A549 (cell line): Measurements from ENCODE around the gene HDAC3. TPM values are rescaled to one million over a fixed set of nuclear protein-coding genes. Genes with fewer than 3 reads are reported as not detected.

Experiments
- ATAC-seq, 2 experiments: fragments of 200-7000 bp in 1 of 2; fragments of >200 bp in 1 of 2; cut with Nextera tagmentation in 1 of 2; cut with Tn5 transposase in 1 of 2; 3 replicates each; pipeline versions ENCODE4 v1.8.0 to v1.9.1; 2018 to 2020; ENCODE audit warnings: mild to moderate bottlenecking in 1 of 2, moderate library complexity in 1 of 2
- CTCF ChIA-PET: fragments of 300-600 bp; sonication (Branson Sonifier 250); formaldehyde crosslinking; extraction: SDS; loops from one replicate; lab custom pipeline; 2021; ENCODE audit warnings: antibody characterized with exemption, inconsistent platforms; lab: Yijun Ruan, JAX
- POLR2A ChIA-PET: fragments of 350-600 bp; formaldehyde crosslinking; extraction: SDS; loops from one replicate; lab custom pipeline; 2021; ENCODE audit warnings: antibody characterized with exemption, inconsistent platforms; lab: Yijun Ruan, JAX
- DNase-seq, 2 experiments: peaks; one replicate each; pipeline versions ENCODE4 v3.0.0 to v3.0.0-alpha.2; 2011 to 2016; ENCODE audit warnings: low read depth in 1 of 2, low spot score in 1 of 2
- FAIRE-seq: peaks from 2 replicates; lab custom pipeline; 2011; peaks lifted over from hg19 to GRCh38; lab: Jason Lieb, UNC
- H3K27ac ChIP-seq, 2 experiments: fragments of >200 bp; sonication (Bioruptor Twin); formaldehyde crosslinking; 3 replicates each; pipeline ENCODE4 v1.5.1; 2016 to 2017
- H3K4me1 ChIP-seq: fragments of >200 bp; sonication (Bioruptor Twin); formaldehyde crosslinking; 3 replicates; pipeline ENCODE4 v1.6.1; 2016
- H3K4me2 ChIP-seq: fragments of >200 bp; sonication (Bioruptor Twin); formaldehyde crosslinking; 3 replicates; pipeline ENCODE4 v1.6.1; 2016
- H3K4me3 ChIP-seq: fragments of >200 bp; sonication (Bioruptor Twin); formaldehyde crosslinking; 3 replicates; pipeline ENCODE4 v1.5.1; 2016
- H3K9me3 ChIP-seq: fragments of >200 bp; sonication (Bioruptor Twin); formaldehyde crosslinking; 3 replicates; pipeline ENCODE4 v1.6.1; 2016
- CBX8 ChIP-seq: fragments of 200-600 bp; sonication (generic); IDR thresholded peaks from 2 replicates; pipeline ENCODE4 v1.6.1; 2016
- EHF ChIP-seq: fragments of 250-450 bp; sonication (Bioruptor Pico); IDR thresholded peaks from 2 replicates; pipeline ENCODE4 v1.5.0; 2020; ENCODE audit warnings: mild to moderate bottlenecking
- EP300 ChIP-seq, 2 experiments: fragments of >200 bp; sonication (Bioruptor Twin); formaldehyde crosslinking; IDR thresholded peaks; 2 replicates in 1 of 2; 3 replicates in 1 of 2; pipeline ENCODE4 v1.6.1; 2016 to 2017
- FOSL2 ChIP-seq, 2 experiments: fragments of 450-650 bp in 1 of 2; fragments of >200 bp in 1 of 2; sonication (Bioruptor Twin) in 1 of 2; formaldehyde crosslinking; IDR thresholded peaks; 2 replicates each; pipeline versions ENCODE4 v1.5.0 to v1.6.1; 2016 to 2020; ENCODE audit warnings: mild to moderate bottlenecking in 1 of 2, moderate library complexity in 1 of 2
- FOXS1 ChIP-seq: fragments of 250-450 bp; sonication (Bioruptor Pico); IDR thresholded peaks from 2 replicates; pipeline ENCODE4 v1.5.0; 2020; ENCODE audit warnings: mild to moderate bottlenecking, moderate library complexity
- GATA3 ChIP-seq: IDR thresholded peaks from 2 replicates; pipeline ENCODE4 v1.6.1; 2012; ENCODE audit warnings: borderline replicate concordance
- HDAC2 ChIP-seq: fragments of 200-600 bp; sonication (generic); IDR thresholded peaks from 2 replicates; pipeline ENCODE4 v1.6.1; 2016
- HOXA7 ChIP-seq: fragments of 250-450 bp; sonication (Bioruptor Pico); IDR thresholded peaks from 2 replicates; pipeline ENCODE4 v1.5.0; 2020; ENCODE audit warnings: mild to moderate bottlenecking, moderate library complexity
- JUN ChIP-seq, 2 experiments: fragments of >200 bp; sonication (Bioruptor Twin); formaldehyde crosslinking; IDR thresholded peaks; 2 replicates in 1 of 2; 3 replicates in 1 of 2; pipeline ENCODE4 v1.6.1; 2016 to 2017
- JUNB ChIP-seq: fragments of >200 bp; sonication (Bioruptor Twin); formaldehyde crosslinking; IDR thresholded peaks from 2 replicates; pipeline ENCODE4 v1.6.1; 2016
- MAFK ChIP-seq: fragments of 450-650 bp; IDR thresholded peaks from 2 replicates; pipeline ENCODE4 v1.6.1; 2014; ENCODE audit not compliant: partially characterized antibody
- NFE2L2 ChIP-seq: fragments of 150-350 bp; conservative IDR thresholded peaks from 2 replicates; pipeline ENCODE4 v1.6.1; 2014; ENCODE audit warnings: low read length
- NPAS2 ChIP-seq: fragments of 250-450 bp; sonication (Bioruptor Pico); IDR thresholded peaks from 2 replicates; pipeline ENCODE4 v1.8.0; 2022; ENCODE audit warnings: mild to moderate bottlenecking, moderate library complexity, borderline replicate concordance
- PHF8 ChIP-seq: fragments of 200-600 bp; sonication (generic); IDR thresholded peaks from 2 replicates; pipeline ENCODE4 v1.6.1; 2016; ENCODE audit warnings: low read depth, mild to moderate bottlenecking, antibody characterized with exemption, moderate library complexity, borderline replicate concordance
- POLR2A ChIP-seq: IDR thresholded peaks from 2 replicates; pipeline ENCODE4 v1.6.1; 2012; ENCODE audit warnings: mild to moderate bottlenecking, low read length
- RNF2 ChIP-seq: fragments of 200-600 bp; sonication (generic); IDR thresholded peaks from 2 replicates; pipeline ENCODE4 v1.6.1; 2016; ENCODE audit warnings: low read depth, mild to moderate bottlenecking, antibody characterized with exemption, moderate library complexity, borderline replicate concordance
- TFCP2L1 ChIP-seq: fragments of 250-450 bp; sonication (Bioruptor Pico); IDR thresholded peaks from 2 replicates; pipeline ENCODE4 v1.5.0; 2021; ENCODE audit warnings: mild to moderate bottlenecking
- ZC3H11A ChIP-seq: fragments of 450-650 bp; IDR thresholded peaks from 2 replicates; pipeline ENCODE4 v1.6.1; 2014; ENCODE audit warnings: antibody characterized with exemption, mild to moderate bottlenecking
- ZFP36 ChIP-seq: fragments of 450-650 bp; IDR thresholded peaks from 2 replicates; pipeline ENCODE4 v1.6.1; 2014; ENCODE audit warnings: borderline replicate concordance; ENCODE audit not compliant: partially characterized antibody
- WGBS: methylation state at CpG from one replicate; pipeline ENCODE4 v1.1.6; 2017; ENCODE audit errors: missing lambda C conversion rate; 5-methylcytosine and 5-hydroxymethylcytosine counted together
- polyA minus RNA-seq: library from RNA; depleted of rRNA, polyadenylated mRNA; stranded (reverse); fragments of >200 nt; gene quantifications from 2 replicates; pipeline ENCODE4 v1.2.3, GENCODE V29; 2011; rRNA and poly(A)+ RNA removed
- polyA plus RNA-seq, 4 experiments: library from polyadenylated mRNA; depleted of rRNA in 3 of 4; stranded (reverse); fragments of >200 nt; fragmentation: RNase III in 1 of 4; extraction: RNeasy Plus Mini Kit Qiagen cat#74134 plus additional on column Dnase treatment in 1 of 4; gene quantifications; 2 replicates in 3 of 4; 3 replicates in 1 of 4; pipeline ENCODE4 v1.2.3, GENCODE V29; 2011 to 2017
- TF ChIP-seq, protein P1 (sequence below): fragments of >200 bp; sonication (Bioruptor Twin); formaldehyde crosslinking; IDR thresholded peaks from 3 replicates; pipeline ENCODE4 v1.6.1; 2016
- TF ChIP-seq, protein P2 (sequence below): IDR thresholded peaks from 2 replicates; pipeline ENCODE4 v1.6.1; 2012
- TF ChIP-seq, protein P3 (sequence below): IDR thresholded peaks from 2 replicates; pipeline ENCODE4 v1.6.1; 2012; ENCODE audit warnings: low read depth, borderline replicate concordance
- TF ChIP-seq, protein P4 (sequence below): fragments of 450-650 bp; IDR thresholded peaks from 2 replicates; pipeline ENCODE4 v1.6.1; 2014; ENCODE audit warnings: antibody characterized with exemption

Gene HDAC3
- polyA plus RNA-seq (2011; rRNA removed) (67.3 and 80.0 TPM in 2 replicates), polyA plus RNA-seq (2017; fragmentation: RNase III; extraction: RNeasy Plus Mini Kit Qiagen cat#74134 plus additional on column Dnase treatment) (51.1 to 56.9 TPM (median 51.7 TPM) in 3 replicates), polyA minus RNA-seq (67.7 and 68.1 TPM in 2 replicates)
- 69.5 and 84.1 TPM in 2 replicates for polyA plus RNA-seq (2012; cell fraction: cytosol; rRNA removed)
- polyA plus RNA-seq (2012; cell fraction: nucleus; rRNA removed): 82.2 and 128 TPM in 2 replicates

DNA sequence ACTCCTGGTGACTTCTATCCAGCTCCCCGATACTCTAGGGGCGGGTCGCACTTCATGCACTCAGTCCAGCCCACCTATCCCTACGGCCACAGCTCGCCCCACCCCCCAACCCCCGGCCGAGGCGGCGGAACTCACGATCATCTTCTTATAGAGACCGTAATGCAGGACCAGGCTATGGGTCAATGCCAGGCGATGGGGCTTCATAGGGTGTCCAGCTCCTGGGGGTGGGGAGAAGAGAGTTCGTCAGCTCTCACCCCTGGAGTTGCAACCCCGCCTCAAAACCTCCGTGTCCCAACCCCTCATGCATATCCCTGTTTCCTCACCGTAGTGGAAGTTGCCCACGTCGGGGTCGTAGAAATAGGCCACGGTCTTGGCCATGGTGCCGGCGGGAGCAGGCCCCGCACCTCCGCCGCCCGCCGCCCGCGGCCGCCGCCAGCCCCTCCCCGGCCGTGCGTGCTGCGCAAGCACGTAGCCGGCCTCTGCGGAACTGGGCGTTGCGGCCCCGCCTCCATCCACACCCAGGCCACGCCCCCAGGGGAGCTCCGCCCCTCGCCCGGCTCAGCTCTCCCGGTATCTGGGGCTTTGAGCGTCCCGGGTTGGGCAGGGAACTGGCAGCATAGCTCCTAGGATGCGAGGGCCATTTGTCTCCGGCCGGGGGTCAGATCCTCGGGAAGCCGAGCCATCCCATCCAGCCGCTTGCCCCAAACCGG lies at the start of gene HDAC3, which contains the start of gene RELL2:
Gene HDAC3 (minus strand): TSS at position 437 of the 710 bp plus-strand sequence. CDS start 59 bp downstream, at position 378.
Gene RELL2 (plus strand): TSS at position 585 of the 710 bp plus-strand sequence. CDS start 1,229 bp downstream, outside the sequence.
- Histone ChIP-seq H3K27ac (peak within 1 kb of the TSS; percentile 85 to 92), H3K4me2 (peak within 1 kb of the TSS; percentile 93), H3K4me1 (peaks cover 18% of the 10 kb centered on the region), H3K9me3 (no peaks in the 10 kb centered on the region), H3K4me3 (peak within 1 kb of the TSS; percentile 83)
- FAIRE-seq: no peak
- peak; percentile 90 to 93 for DNase-seq
- CTCF ChIA-PET: interaction anchor here (0.7 to 11.9 kb wide), 11 partner anchors 11 to 1062 kb away, joined by 3 to 170 read pairs (median 4); partner anchors contain the start of gene DIAPH1
- WGBS: 0% methylated on average over 15 of the region's 55 CpGs
- TF ChIP-seq, protein P1, sequence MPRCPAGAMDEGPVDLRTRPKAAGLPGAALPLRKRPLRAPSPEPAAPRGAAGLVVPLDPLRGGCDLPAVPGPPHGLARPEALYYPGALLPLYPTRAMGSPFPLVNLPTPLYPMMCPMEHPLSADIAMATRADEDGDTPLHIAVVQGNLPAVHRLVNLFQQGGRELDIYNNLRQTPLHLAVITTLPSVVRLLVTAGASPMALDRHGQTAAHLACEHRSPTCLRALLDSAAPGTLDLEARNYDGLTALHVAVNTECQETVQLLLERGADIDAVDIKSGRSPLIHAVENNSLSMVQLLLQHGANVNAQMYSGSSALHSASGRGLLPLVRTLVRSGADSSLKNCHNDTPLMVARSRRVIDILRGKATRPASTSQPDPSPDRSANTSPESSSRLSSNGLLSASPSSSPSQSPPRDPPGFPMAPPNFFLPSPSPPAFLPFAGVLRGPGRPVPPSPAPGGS: peak; percentile 91; the same call in 2 of the 3 replicates
- TF ChIP-seq JUN (IDR thresholded peaks at IDR 0.05) (peak; percentile 56 to 73; a peak in 3 of 5 replicates), RNF2 (no peak), ZFP36 (no peak), JUNB (no peak), POLR2A (peak; percentile 94), PHF8 (peak; percentile 92), EHF (CRISPR knock-in tag) (no peak)
- TF ChIP-seq, protein P2, sequence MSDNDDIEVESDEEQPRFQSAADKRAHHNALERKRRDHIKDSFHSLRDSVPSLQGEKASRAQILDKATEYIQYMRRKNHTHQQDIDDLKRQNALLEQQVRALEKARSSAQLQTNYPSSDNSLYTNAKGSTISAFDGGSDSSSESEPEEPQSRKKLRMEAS: no peak
- POLR2A ChIA-PET: interaction anchor here (0.6 to 3.0 kb wide), 14 partner anchors 10 to 688 kb away, joined by 3 to 33 read pairs (median 4); partner anchors contain the start of genes DELE1, DIAPH1, FCHSD1 and GNPDA1
- ATAC-seq: peak; percentile 80 to 94

DNA sequence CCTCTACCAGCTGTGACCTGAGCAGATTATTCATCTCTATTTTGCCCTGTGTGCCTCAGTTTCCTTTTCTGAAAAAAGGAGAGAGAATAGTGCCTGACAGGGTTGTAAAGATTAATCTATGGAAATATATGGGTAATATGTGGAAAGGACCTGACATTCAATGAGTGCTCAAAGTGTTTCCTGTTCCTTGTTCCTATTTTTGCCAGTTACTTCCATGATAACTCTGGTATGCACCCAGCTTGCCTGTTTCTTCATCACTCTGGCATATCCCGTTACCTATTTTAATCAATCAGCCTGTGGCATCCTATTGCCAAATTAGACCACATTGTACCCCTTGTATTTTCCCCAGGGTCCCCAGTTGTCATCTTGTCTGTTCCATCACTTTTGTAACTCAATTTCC lies 48.9 kb upstream of the HDAC3 start:
- peaks cover 23% of the 10 kb centered on the region for H3K4me1 ChIP-seq
- CTCF ChIA-PET: interaction anchor here (1.4 to 7.5 kb wide), 4 partner anchors 8 to 193 kb away, joined by 3 to 63 read pairs (median 26); partner anchors contain the start of gene PCDH1
- no peak overlapping the region for H3K27ac ChIP-seq
- H3K4me2 ChIP-seq: no peak overlapping the region
- FAIRE-seq: no peak
- no peak overlapping the region for H3K4me3 ChIP-seq
- POLR2A ChIA-PET: no interaction called here
- H3K9me3 ChIP-seq: no peaks in the 10 kb centered on the region
- TF ChIP-seq POLR2A: no peak
- no peak for TF ChIP-seq FOSL2 (IDR thresholded peaks at IDR 0.05)
- no peak for TF ChIP-seq FOSL2 (CRISPR knock-in tag; IDR thresholded peaks at IDR 0.05)
- no peak for TF ChIP-seq HDAC2
- TF ChIP-seq, protein P3, sequence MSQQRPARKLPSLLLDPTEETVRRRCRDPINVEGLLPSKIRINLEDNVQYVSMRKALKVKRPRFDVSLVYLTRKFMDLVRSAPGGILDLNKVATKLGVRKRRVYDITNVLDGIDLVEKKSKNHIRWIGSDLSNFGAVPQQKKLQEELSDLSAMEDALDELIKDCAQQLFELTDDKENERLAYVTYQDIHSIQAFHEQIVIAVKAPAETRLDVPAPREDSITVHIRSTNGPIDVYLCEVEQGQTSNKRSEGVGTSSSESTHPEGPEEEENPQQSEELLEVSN: no peak
- TF ChIP-seq FOXS1 (CRISPR knock-in tag): no peak
- no peak for TF ChIP-seq PHF8
- TF ChIP-seq, protein P4, sequence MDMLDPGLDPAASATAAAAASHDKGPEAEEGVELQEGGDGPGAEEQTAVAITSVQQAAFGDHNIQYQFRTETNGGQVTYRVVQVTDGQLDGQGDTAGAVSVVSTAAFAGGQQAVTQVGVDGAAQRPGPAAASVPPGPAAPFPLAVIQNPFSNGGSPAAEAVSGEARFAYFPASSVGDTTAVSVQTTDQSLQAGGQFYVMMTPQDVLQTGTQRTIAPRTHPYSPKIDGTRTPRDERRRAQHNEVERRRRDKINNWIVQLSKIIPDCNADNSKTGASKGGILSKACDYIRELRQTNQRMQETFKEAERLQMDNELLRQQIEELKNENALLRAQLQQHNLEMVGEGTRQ: no peak
- no peak for ATAC-seq
- 97% methylated on average over 1 of the region's 1 CpG for WGBS
- DNase-seq: no peak

DNA sequence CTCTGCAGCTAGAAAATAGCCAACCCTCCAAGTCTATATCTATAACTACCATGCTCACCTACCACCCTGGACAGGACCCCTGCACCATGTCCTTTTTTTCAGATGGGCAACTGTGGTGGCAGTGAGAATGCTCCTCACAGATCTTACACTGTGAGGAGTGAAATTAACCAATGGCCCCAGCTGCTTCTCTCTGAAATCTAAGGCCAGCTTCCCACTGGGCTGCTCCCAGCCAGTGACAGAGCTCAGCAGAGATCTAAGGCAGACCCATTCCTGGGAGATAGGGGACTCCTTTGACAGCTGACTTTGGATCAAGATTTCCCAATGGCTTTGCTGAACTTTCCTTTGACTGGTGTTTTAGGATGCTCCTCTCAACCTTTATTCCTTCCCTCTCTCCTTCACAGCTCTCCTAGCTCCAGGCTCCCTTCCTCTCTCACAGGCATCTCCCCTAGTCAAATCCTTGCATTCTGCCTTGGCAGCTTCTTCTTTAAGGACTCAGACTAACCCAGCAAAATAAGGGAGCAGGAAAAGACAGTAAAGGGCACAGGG lies 47.0 kb upstream of the HDAC3 start:
- Histone ChIP-seq H3K9me3 (no peaks in the 10 kb centered on the region), H3K4me2 (no peak overlapping the region), H3K4me3 (no peak overlapping the region)
- FAIRE-seq (no peak), ATAC-seq (no peak)
- CTCF ChIA-PET: interaction anchor here (0.9 to 7.5 kb wide), 9 partner anchors 10 to 286 kb away, joined by 3 to 63 read pairs (median 6); partner anchors contain the start of genes PCDH1 and RNF14
- TF ChIP-seq FOSL2 (IDR thresholded peaks at IDR 0.05): no peak
- TF ChIP-seq FOSL2 (CRISPR knock-in tag; IDR thresholded peaks at IDR 0.05): no peak
- no peak for TF ChIP-seq ZC3H11A
- no peak for TF ChIP-seq EP300 (IDR thresholded peaks at IDR 0.05)
- TF ChIP-seq POLR2A: no peak
- no peak for TF ChIP-seq HOXA7 (CRISPR knock-in tag)
- no peak for TF ChIP-seq MAFK
- no peak for TF ChIP-seq NFE2L2
- TF ChIP-seq CBX8: no peak
- no peak for TF ChIP-seq TFCP2L1 (CRISPR knock-in tag)
- TF ChIP-seq JUN (IDR thresholded peaks at IDR 0.05): no peak
- no peak for TF ChIP-seq NPAS2 (CRISPR knock-in tag)
- TF ChIP-seq GATA3: no peak
- TF ChIP-seq, all 56 proteins: peak for 0
- no peak for DNase-seq
- Histone ChIP-seq H3K4me1 (peaks cover 24% of the 10 kb centered on the region), H3K27ac (no peak overlapping the region)
- POLR2A ChIA-PET: no interaction called here
